HepG2 (cell line): Measurements from ENCODE around the gene LRP10. TPM values are rescaled to one million over a fixed set of nuclear protein-coding genes. Genes with fewer than 3 reads are reported as not detected.

Source experiments
- ATF4 ChIP-seq, 2 experiments: fragments of 450-650 bp in 1 of 2; sonication (generic) in 1 of 2; formaldehyde crosslinking; IDR thresholded peaks; 2 replicates each; pipeline versions ENCODE4 v1.5.0 to v1.8.0; 2020 to 2022; ENCODE audit warnings: mild to moderate bottlenecking in 1 of 2, missing genetic modification reagents in 1 of 2
- CENPBD1 ChIP-seq: sonication (generic); formaldehyde crosslinking; IDR thresholded peaks from 2 replicates; pipeline ENCODE4 v1.8.0; 2022; ENCODE audit warnings: missing genetic modification reagents, low read depth, mild to moderate bottlenecking, borderline replicate concordance
- FOXC1 ChIP-seq: sonication (generic); formaldehyde crosslinking; IDR thresholded peaks from 2 replicates; pipeline ENCODE4 v1.8.0; 2022; ENCODE audit warnings: mild to moderate bottlenecking, missing genetic modification reagents, borderline replicate concordance
- MED8 ChIP-seq: sonication (generic); formaldehyde crosslinking; IDR thresholded peaks from 2 replicates; pipeline ENCODE4 v1.8.1; 2023; ENCODE audit warnings: mild to moderate bottlenecking, missing genetic modification reagents; ENCODE audit not compliant: insufficient replicate concordance
- NFRKB ChIP-seq: fragments of 450-650 bp; IDR thresholded peaks from 2 replicates; pipeline ENCODE4 v1.6.1; 2017
- RAD21 ChIP-seq: fragments of 450-650 bp; formaldehyde crosslinking; IDR thresholded peaks from 2 replicates; pipeline ENCODE4 v1.5.0; 2020; ENCODE audit warnings: mild to moderate bottlenecking
- SP140L ChIP-seq: sonication (generic); formaldehyde crosslinking; IDR thresholded peaks from 2 replicates; pipeline ENCODE4 v1.4.0; 2020; ENCODE audit warnings: missing genetic modification reagents, borderline replicate concordance
- TEAD3 ChIP-seq: optimal IDR thresholded peaks from 2 replicates; pipeline ENCODE3; 2016; ENCODE audit warnings: borderline replicate concordance
- ZNF138 ChIP-seq: sonication (generic); formaldehyde crosslinking; IDR thresholded peaks from 2 replicates; pipeline ENCODE4 v1.5.0; 2020; ENCODE audit warnings: mild to moderate bottlenecking, low read depth, missing genetic modification reagents
- ZNF350 ChIP-seq: sonication (generic); formaldehyde crosslinking; IDR thresholded peaks from 2 replicates; pipeline ENCODE4 v1.4.0; 2020; ENCODE audit warnings: mild to moderate bottlenecking, low read depth, missing genetic modification reagents, borderline replicate concordance
- ZNF749 ChIP-seq: sonication (generic); formaldehyde crosslinking; IDR thresholded peaks from 2 replicates; pipeline ENCODE4 v1.8.0; 2022; ENCODE audit warnings: mild to moderate bottlenecking, missing genetic modification reagents, moderate library complexity, borderline replicate concordance
- polyA plus RNA-seq, 8 experiments: library from polyadenylated mRNA; depleted of rRNA in 3 of 8; stranded (reverse) in 7 of 8; unstranded in 1 of 8; fragments of >200 nt; fragmentation: Illumina TruSeq in 4 of 8; extraction: Trizol in 4 of 8; gene quantifications; 2 replicates each; pipeline versions ENCODE4 v1.2.1 to v1.2.3, GENCODE V29; 2011 to 2016; ENCODE audit warnings: low read depth in 4 of 8, missing spikeins in 1 of 8, mixed read lengths in 1 of 8; ENCODE audit not compliant: insufficient read depth in 1 of 8
- total RNA-seq, 5 experiments: library from RNA; depleted of rRNA; stranded (reverse); fragments of >200 nt; fragmentation: Illumina TruSeq; extraction: Trizol; gene quantifications; 2 replicates each; pipeline ENCODE4 v1.2.3, GENCODE V29; 2016; ENCODE audit warnings: low read depth in 1 of 5
- TF ChIP-seq, protein P1 (sequence below): sonication (generic); formaldehyde crosslinking; IDR thresholded peaks from 2 replicates; pipeline ENCODE4 v1.8.1; 2022; ENCODE audit warnings: mild to moderate bottlenecking, missing genetic modification reagents

Gene LRP10
- total and polyA plus RNA-seq, 2 of the 13 experiments (the other 11 are each of a cell fraction or from before 2014, with no cell fraction given), result 16.9 to 45.2 TPM

DNA sequence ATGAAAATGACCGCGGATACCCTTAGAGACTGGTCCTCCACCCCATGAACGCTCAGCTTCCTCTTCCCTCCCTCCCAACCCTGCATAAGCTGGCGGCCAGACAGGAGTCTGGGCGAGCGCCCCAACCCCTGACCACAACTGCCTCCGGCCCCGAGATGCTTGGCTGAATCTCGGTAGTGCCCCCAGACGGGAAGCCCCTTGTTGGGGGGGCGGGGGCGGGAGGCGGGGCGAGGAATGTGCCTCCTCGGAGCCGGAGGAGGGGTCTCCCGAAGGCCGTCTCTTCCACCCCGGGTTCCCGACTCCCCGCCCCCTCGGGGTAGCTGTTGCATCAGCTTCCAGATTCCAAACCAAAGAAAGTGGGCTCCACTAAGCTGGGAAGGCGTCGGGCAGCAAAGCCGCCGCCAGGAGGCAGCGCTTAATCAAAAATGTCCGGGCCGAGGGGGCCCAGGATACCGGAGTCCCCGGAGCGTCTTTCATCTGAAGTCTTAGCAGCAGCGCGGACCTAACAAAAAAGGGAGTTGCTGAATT, 48.9 kb upstream of the LRP10 start (continued):
- TF ChIP-seq NFRKB (no peak), TEAD3 (CRISPR knock-in tag) (peak; percentile 28), ZNF350 (CRISPR knock-in tag) (no peak), ZNF749 (CRISPR knock-in tag) (no peak), MED8 (CRISPR knock-in tag) (peak; percentile 43), ATF4 (CRISPR knock-in tag; IDR thresholded peaks at IDR 0.05) (peak; percentile 89 to 98), FOXC1 (CRISPR knock-in tag) (no peak; the same call in 1 of the 2 replicates), SP140L (CRISPR knock-in tag) (peak; percentile 94; the same call in 1 of the 2 replicates), CENPBD1 (CRISPR knock-in tag) (no peak), RAD21 (CRISPR knock-in tag) (peak; percentile 97), ZNF138 (CRISPR knock-in tag) (no peak)
- TF ChIP-seq, protein P1, sequence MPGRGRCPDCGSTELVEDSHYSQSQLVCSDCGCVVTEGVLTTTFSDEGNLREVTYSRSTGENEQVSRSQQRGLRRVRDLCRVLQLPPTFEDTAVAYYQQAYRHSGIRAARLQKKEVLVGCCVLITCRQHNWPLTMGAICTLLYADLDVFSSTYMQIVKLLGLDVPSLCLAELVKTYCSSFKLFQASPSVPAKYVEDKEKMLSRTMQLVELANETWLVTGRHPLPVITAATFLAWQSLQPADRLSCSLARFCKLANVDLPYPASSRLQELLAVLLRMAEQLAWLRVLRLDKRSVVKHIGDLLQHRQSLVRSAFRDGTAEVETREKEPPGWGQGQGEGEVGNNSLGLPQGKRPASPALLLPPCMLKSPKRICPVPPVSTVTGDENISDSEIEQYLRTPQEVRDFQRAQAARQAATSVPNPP, result peak; percentile 20; the same call in 1 of the 2 replicates
